ENCODE measurements around the gene FDCSP.
"Not testable (repeated sequence)": the region's sequence is repeated elsewhere in the genome, so short reads cannot be mapped to it uniquely, and the experiment has no call there.

The FDCSP gene

GRCh38 chr4:70239131-70239883 is 13.4 kb downstream of the FDCSP start:
- no peak for DNase-seq (ENCODE audit: low read depth in 3 of 3)

DNA sequence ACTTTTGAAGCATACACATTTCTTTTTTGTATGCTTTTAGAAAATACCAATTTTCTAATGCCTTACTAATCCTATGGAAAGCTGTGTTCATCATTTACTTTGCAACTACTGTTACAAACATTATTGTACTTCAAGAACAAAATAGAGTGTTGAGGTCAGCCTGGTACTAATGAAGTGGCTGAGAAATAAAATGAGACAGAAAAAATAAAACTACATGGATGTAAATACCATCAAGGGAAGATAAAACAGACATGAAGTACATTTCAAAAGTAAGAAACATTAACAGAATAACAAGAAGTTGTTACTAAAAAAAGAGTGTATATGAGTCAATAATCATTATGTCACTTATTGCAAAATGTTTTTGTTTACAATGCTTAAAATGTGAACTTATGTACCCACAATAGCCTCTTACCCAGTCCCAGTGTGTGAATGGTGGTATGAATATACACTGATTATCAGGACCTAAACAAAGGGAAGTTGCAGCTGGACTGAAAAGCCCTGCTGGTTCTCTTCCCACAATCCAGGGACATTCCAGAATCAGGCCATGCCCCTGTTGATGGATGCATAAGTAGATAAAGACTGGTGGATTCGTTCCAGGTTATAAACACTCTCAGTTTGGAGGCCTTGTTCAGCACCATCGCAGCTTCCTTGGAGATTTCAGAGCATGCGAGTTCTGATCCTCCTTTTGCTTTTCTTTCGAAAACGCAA is 14.1 kb downstream of the FDCSP start:
- no peak for DNase-seq (ENCODE audit: low read depth in 3 of 3)

GRCh38 chr4:70242297-70242696 is 16.4 kb downstream of the FDCSP start, which contains the start of gene CSN3:
Gene CSN3, plus strand, starts transcription at chr4:70242597. Its CDS starts 2,223 bp downstream, at chr4:70244820.
- DNase-seq (ENCODE audit: low read depth in 3 of 3): not testable (repeated sequence)

DNA sequence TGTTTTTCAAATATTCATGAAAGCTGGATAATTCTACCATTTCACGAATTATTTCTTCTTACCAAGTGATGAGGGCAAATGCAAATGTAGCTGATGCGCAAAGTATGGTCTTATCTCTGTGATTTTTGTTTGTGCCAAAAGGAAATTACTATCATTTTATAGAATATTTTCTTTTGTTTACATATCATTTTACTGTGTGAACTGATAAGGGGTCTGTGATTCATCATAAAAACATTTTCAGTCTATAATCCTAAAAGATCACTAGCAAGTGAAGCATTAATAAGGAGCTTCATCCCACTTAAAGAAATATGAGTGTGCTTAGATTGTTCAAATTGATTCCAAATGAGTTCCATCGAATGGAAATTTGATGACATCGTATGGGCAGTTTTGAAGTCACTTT is 17.2 kb downstream of the FDCSP start:
- no peak for DNase-seq (ENCODE audit: low read depth in 3 of 3)

GRCh38 chr4:70251250-70251944 is 25.5 kb downstream of the FDCSP start:
- DNase-seq (ENCODE audit: low read depth in 3 of 3): no peak

GRCh38 chr4:70251945-70252277 is 26.0 kb downstream of the FDCSP start:
- DNase-seq (ENCODE audit: low read depth in 3 of 3): no peak

DNA sequence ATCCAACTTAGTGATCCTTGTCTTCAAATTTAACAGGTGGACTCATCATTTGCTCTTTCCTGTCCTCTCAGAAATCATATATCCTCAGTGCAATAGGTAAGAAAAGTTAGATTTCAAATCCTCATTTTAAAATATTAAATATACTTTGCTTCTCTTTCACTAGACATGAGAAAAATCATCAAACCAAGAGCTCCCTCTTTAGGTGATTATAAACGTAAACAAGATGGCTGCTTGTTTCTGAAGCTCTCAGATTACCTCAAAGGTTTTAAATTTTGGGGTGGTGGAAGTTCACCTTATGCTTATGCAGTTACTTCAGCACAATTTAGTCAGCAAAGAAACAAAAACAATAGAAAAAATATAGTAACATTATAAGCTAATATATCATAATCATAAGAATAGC is 43.8 kb downstream of the FDCSP start:
- no peak for DNase-seq (ENCODE audit: low read depth in 3 of 3)

DNA sequence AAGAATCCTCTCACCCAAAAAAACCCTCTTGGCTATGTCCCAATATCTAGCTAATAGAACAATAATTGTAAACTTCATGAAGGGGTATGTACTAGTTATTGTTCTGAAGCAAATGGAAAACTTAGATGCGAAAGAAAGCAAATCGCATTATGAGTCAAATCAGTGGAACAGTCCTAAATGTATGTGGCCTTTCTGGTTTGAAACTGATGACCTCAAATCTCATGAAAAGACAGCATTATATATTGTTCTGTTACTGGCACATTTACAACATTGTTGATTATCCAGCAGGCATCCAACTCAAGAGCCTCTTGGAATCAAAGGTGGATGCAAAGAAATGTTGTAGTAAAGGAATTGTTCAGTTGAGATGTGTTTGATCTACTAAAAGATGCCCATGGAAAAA is 51.2 kb downstream of the FDCSP start:
- DNase-seq (ENCODE audit: low read depth in 3 of 3): no peak

DNA sequence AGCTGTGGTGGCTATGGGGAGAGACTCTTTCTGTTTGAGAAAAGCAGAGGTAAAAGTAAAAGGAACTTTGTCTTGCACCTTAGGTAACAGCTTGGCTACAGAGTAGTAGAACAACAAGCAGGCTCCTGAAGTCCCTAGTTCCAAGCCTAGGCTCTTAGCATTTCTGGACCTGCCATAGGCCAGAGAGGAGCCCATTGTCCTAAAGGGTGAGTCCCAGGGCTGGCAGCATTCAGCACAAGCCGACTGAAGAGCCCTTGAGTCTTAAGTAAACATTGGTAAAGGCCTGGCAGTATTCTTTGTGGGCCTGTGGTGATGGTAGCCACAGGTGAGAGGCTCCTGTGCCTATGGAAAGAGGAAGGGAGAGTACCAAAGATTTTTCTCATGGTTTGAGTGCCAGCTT is 54.6 kb downstream of the FDCSP start:
- DNase-seq (ENCODE audit: low read depth in 3 of 3): no peak

Measured in stimulated activated CD4-positive, alpha-beta T cell treated with anti-CD3 and anti-CD28 coated beads, TNF-alpha, amount 100 ng/mL, for 4 hours (primary cell).